SHP77 treated with DMSO at 0.1 percent for 48 hours (cell line): ENCODE data around the gene RPS27L.

ENCODE experiments used
- DNase-seq: peaks from one replicate; lab custom pipeline; 2025; lab: John Stamatoyannopoulos, UW

The RPS27L gene

GRCh38 chr15:63188247-63188925, 31.1 kb upstream of the RPS27L start:
- DNase-seq: no peak

GRCh38 chr15:63187589-63188226, 30.4 kb upstream of the RPS27L start:
- no peak for DNase-seq

GRCh38 chr15:63186065-63186464, 28.8 kb upstream of the RPS27L start:
- DNase-seq: no peak

DNA sequence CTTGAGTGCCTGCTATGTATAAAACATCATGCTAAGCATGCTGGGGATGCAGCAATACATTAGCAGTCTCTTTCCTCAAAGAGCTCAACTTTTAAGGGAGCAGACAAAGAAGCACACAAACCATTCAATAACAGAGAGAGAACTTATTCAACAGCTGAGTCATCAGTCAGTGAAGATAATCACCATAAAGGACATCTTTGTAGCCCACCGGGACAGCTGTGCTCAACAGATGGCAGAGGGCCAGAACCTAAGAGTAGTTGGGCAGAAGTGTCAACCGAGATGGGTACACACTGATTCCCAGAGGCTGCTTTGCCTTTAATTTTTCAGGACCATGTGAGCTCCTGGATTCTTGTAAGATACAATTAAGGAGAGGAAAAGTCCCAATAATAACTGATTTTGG, 27.9 kb upstream of the RPS27L start:
- DNase-seq: peak; percentile 20

- DNase-seq: no peak
These were observed 24.4 kb upstream of the RPS27L start for GRCh38 chr15:63181648-63182047.

DNA sequence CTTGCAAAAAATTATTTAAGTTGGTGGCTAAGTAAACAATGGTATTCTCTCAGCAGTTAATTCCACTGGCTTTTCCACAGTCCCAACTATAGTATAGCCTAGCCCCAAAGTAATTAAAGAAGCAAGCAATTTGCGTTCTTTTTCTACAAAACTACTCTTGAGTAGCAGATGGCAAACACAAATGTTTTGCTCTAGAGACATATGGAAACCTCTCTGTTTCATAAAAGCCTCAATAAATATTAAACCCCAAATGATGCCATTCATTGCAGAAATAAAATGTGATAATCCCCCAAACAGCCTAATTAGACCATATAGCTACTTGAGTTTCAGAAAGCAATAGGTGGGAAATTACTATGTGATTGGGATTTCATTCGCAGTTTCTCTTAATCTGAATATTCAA, 23.5 kb upstream of the RPS27L start:
- DNase-seq: no peak

- no peak for DNase-seq
These were observed 20.8 kb upstream of the RPS27L start for GRCh38 chr15:63178034-63178433.

DNA sequence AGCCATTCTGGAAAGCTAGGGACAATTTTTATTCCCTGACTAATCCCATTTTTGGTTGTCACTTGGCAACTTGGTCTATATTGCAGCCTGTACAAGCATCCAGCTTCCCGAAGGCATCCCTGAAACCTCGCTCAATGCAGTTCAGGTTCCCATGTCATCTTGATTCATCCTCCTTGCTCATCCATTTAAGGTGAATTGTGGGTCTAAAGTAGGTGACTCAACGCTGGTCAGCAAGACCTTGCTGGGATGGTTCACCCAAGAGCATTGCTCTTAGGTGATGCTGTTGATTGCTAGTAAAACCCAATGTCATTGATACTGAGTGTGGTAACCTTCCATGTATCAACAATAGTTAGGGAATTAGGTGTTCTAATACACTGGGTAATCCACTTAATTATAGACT, 19.0 kb upstream of the RPS27L start:
- DNase-seq: no peak

GRCh38 chr15:63172851-63173451, 15.7 kb upstream of the RPS27L start:
- DNase-seq: no peak

- no peak for DNase-seq
These were observed 15.1 kb upstream of the RPS27L start for GRCh38 chr15:63172376-63172775.

DNA sequence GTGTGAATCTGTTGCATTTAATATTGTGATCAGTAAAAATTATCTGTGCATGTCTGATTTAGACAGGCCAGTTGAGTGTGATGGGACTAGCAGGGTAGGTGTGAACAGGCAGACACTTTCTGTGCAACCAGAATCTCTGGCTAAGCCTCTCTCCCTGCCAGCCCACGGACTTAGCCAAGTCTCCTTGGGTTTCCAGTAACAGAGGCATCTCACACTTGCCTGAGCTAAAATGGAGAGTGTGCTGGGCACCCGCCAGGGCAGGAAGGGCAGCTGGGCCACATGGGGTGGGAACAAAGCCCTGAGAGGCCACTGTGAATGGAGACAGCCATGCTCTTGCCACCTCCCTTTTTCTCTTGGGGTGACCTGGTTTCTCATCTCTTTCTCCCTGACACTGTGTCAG, 12.5 kb upstream of the RPS27L start:
- DNase-seq: no peak

DNA sequence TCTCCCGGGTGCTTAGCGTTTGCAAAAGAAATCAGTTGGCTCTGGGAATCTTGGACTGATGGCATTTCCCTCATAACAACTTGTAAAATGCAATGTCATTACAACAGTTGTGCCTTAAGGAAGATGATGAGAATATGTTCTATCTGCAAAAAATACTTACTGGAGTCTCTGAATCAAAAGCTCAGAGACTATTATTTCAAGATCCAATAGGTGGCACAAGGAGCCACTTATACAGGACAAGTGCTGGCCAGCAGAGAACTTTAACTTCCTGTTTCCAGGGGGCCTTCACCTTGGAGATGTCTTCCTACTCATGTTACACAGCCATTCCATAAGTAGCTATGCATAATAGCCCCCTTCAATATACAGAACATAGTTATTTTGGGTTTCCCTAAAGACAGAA, 8.9 kb upstream of the RPS27L start:
- DNase-seq: no peak

- DNase-seq: no peak
These were observed 8.0 kb upstream of the RPS27L start for GRCh38 chr15:63165166-63165859.

DNA sequence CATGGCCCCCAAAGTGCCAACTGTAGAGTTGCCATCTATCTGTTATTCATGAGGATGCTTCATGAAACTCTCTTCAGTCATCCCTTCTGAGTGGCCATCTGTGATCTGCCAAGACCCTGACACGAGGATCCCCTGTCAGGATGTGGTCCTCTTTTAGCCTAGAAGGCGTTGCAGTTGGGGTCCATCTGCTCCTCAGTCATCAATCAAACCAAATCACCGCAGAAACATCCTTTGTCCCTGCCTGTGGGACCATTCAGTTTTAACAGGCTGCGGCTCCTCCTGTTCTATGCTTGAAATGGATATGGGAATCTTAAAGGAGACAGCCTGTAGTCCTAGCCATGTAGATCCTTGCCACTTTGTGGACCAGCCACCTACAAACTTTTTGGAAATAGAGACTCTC, 5.9 kb upstream of the RPS27L start:
- no peak for DNase-seq

DNA sequence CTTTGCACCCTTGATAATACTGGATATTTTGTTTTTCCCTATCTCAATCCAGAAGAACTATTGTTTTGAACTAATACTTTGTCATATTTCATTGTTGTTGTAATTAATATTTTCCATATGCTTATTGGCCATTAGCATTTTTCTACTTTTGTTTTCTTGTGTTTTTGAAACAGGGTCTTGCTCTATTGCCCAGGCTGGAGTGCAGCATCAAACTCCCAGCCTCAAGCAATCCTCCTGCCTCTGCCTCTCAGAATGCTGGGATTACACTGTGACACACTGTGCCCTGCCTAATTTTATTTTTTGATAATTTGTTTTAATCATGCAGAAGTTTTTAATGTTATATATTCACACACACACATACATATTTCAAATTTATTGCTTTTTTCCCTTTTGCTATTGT, 3.4 kb upstream of the RPS27L start:
- DNase-seq: no peak

- DNase-seq: no peak
These were observed 684 bp upstream of the RPS27L start for GRCh38 chr15:63157891-63158431.

GRCh38 chr15:63156755-63157117, 541 bp downstream of the RPS27L start:
- no peak for DNase-seq

DNA sequence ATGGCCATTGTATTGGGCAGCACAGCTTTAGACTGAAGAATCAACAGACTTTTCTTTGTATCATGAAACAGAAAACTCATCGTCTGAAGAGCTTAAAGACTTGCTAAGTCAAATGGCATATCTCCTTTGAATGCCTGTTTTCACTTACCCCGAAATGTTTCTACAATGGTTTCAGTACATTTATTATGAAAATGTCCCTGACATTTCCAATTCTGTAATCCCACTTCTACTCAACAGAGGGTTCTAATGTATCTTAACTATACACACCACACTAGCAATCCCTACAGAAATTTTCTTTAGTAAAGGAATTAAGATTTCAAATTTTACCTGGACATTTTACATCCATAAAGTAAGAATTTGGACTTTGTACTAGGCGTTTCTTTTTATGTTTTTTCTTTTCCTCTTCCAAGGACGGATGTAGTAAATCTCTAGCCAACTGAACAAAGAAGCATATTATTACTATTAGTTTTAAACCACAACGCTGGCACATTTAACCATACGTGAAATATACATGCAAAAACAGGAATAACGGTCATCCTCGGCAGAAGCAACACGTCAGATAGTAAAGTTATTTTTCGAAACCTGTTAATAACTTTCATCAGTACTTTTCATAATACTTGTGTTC, 1.1 kb downstream of the RPS27L start:
- DNase-seq: no peak

- DNase-seq: no peak
These were observed 1.8 kb downstream of the RPS27L start for GRCh38 chr15:63155486-63155885.

GRCh38 chr15:63151665-63152064, 5.6 kb downstream of the RPS27L start:
- DNase-seq: no peak

- DNase-seq: no peak
These were observed 10.6 kb downstream of the RPS27L start for GRCh38 chr15:63146684-63147083.

DNA sequence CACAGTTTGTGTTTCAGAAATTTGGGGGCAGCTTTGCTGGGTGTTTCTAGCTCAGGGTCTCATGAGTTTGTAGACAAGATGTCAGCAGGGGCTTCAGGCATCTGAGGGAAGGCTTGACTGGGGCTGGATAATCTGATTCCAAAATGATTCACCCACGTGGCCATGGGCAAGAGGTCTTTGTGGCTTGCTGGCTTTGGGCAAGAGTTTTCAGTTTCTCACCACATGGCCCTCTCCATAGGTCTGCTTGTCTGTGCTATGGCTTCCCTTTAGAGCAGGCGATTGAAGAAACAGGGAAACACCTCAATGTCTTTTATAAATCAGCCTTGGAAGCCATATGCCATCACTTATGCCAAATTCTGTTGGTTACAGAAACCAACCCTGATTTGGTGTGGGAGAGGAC, 11.9 kb downstream of the RPS27L start:
- no peak for DNase-seq
